Hepatocyte (in vitro differentiated cells): Measurements from ENCODE around the gene DPYD.
"Not testable (repeated sequence)": the region's sequence is repeated elsewhere in the genome, so short reads cannot be mapped to it uniquely, and the experiment has no call there.

Experiments
- EZH2 ChIP-seq: fragments of 200-600 bp; sonication (generic); IDR thresholded peaks from 2 replicates; pipeline ENCODE4 v1.6.1; 2016; ENCODE audit warnings: antibody characterized with exemption, mild to moderate bottlenecking, borderline replicate concordance
- TF ChIP-seq, protein P1 (sequence below): fragments of 200-600 bp; sonication (generic); IDR thresholded peaks from 2 replicates; pipeline ENCODE4 v1.5.1; 2016; ENCODE audit warnings: antibody characterized with exemption, mild to moderate bottlenecking; ENCODE audit not compliant: poor library complexity

- not testable (repeated sequence) for TF ChIP-seq EZH2
- TF ChIP-seq, protein P1, sequence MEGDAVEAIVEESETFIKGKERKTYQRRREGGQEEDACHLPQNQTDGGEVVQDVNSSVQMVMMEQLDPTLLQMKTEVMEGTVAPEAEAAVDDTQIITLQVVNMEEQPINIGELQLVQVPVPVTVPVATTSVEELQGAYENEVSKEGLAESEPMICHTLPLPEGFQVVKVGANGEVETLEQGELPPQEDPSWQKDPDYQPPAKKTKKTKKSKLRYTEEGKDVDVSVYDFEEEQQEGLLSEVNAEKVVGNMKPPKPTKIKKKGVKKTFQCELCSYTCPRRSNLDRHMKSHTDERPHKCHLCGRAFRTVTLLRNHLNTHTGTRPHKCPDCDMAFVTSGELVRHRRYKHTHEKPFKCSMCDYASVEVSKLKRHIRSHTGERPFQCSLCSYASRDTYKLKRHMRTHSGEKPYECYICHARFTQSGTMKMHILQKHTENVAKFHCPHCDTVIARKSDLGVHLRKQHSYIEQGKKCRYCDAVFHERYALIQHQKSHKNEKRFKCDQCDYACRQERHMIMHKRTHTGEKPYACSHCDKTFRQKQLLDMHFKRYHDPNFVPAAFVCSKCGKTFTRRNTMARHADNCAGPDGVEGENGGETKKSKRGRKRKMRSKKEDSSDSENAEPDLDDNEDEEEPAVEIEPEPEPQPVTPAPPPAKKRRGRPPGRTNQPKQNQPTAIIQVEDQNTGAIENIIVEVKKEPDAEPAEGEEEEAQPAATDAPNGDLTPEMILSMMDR: not testable (repeated sequence)
Observed at GRCh38 chr1:97231354-97231753, 689.5 kb downstream of the DPYD start.
